DOHH2 (cell line): Measurements from ENCODE around the gene NT5DC3.

ENCODE experiments used
- H3F3A ChIP-seq: fragments of 200-600 bp; sonication (generic), shearing (Covaris generic); 2 replicates; pipeline ENCODE4 v1.6.0; 2016; ENCODE audit warnings: antibody characterized with exemption, mild to moderate bottlenecking; ENCODE audit not compliant: control insufficient read depth, insufficient read depth
- H3K27ac ChIP-seq: fragments of 200-600 bp; sonication (generic); 2 replicates; pipeline ENCODE4 v1.5.1; 2014; ENCODE audit warnings: low read depth, mild to moderate bottlenecking, low read length, moderate library complexity
- H3K27me3 ChIP-seq: fragments of 200-600 bp; sonication (generic); 2 replicates; pipeline ENCODE4 v1.6.1; 2014; ENCODE audit warnings: mild to moderate bottlenecking, low read length, mixed read lengths; ENCODE audit not compliant: control insufficient read depth
- H3K36me3 ChIP-seq: fragments of 200-600 bp; sonication (generic); 2 replicates; pipeline ENCODE4 v1.6.1; 2014; ENCODE audit warnings: mild to moderate bottlenecking, low read length, moderate library complexity, mixed read lengths; ENCODE audit not compliant: control insufficient read depth
- H3K4me1 ChIP-seq: fragments of 200-600 bp; sonication (generic); 2 replicates; pipeline ENCODE4 v1.6.1; 2014; ENCODE audit warnings: mild to moderate bottlenecking, low read length, mixed read lengths; ENCODE audit not compliant: control insufficient read depth
- H3K4me2 ChIP-seq: fragments of 200-600 bp; sonication (generic); 2 replicates; pipeline ENCODE4 v1.6.0; 2014; ENCODE audit warnings: mild to moderate bottlenecking, low read length, moderate library complexity
- H3K4me3 ChIP-seq: fragments of 200-600 bp; sonication (generic); 2 replicates; pipeline ENCODE4 v1.5.1; 2014; ENCODE audit warnings: mild to moderate bottlenecking, low read length, mixed read lengths
- H3K79me2 ChIP-seq: fragments of 200-600 bp; sonication (generic); 2 replicates; pipeline ENCODE4 v1.6.1; 2014; ENCODE audit warnings: mild to moderate bottlenecking, low read length, mixed read lengths; ENCODE audit not compliant: control insufficient read depth
- H3K9me2 ChIP-seq: fragments of 200-600 bp; sonication (generic); replicated peaks from 2 replicates; pipeline ENCODE4 v1.6.1; 2014; ENCODE audit warnings: mild to moderate bottlenecking, low read length, mixed read lengths; ENCODE audit not compliant: control insufficient read depth
- H3K9me3 ChIP-seq: fragments of 200-600 bp; sonication (generic); 2 replicates; pipeline ENCODE4 v1.6.1; 2014; ENCODE audit warnings: antibody characterized with exemption, low read length, mixed read lengths; ENCODE audit not compliant: control insufficient read depth, insufficient read depth
- H4K20me1 ChIP-seq: fragments of 200-600 bp; sonication (generic); 2 replicates; pipeline ENCODE4 v1.6.0; 2014; ENCODE audit warnings: low read depth, mild to moderate bottlenecking, antibody characterized with exemption, low read length, moderate library complexity; ENCODE audit not compliant: control insufficient read depth, insufficient read depth
- CTCF ChIP-seq: fragments of 200-600 bp; sonication (generic); IDR thresholded peaks from one replicate; pipeline ENCODE4 v1.5.1; 2014; ENCODE audit warnings: antibody characterized with exemption, mild to moderate bottlenecking, low read depth, low read length; ENCODE audit not compliant: poor library complexity, severe bottlenecking
- EZH2phosphoT487 ChIP-seq: fragments of 200-600 bp; sonication (generic); IDR thresholded peaks from 2 replicates; pipeline ENCODE4 v1.6.1; 2017; ENCODE audit warnings: borderline replicate concordance, mild to moderate bottlenecking, antibody characterized with exemption, low read length, moderate library complexity, mixed read lengths

The NT5DC3 gene

GRCh38 chr12:103798586-103798985 lies 42.4 kb downstream of the NT5DC3 start:
- H3K79me2 ChIP-seq: no peaks in the 10 kb centered on the region
- H3K4me2 ChIP-seq: no peak overlapping the region
- no peak overlapping the region for H3K27ac ChIP-seq
- H3K36me3 ChIP-seq: no peaks in the 10 kb centered on the region
- no peak overlapping the region for H3K4me3 ChIP-seq
- no peaks in the 10 kb centered on the region for H3K27me3 ChIP-seq
- H4K20me1 ChIP-seq: no peaks in the 10 kb centered on the region
- no peaks in the 10 kb centered on the region for H3F3A ChIP-seq
- no peaks in the 10 kb centered on the region for H3K4me1 ChIP-seq
- H3K9me3 ChIP-seq: no peaks in the 10 kb centered on the region
- H3K9me2 ChIP-seq: no peaks in the 10 kb centered on the region
- TF ChIP-seq CTCF (no peak), EZH2phosphoT487 (no peak)

- no peaks in the 10 kb centered on the region for H3K9me3 ChIP-seq
Observed at GRCh38 chr12:103794309-103795213, 46.5 kb downstream of the NT5DC3 start.

GRCh38 chr12:103793512-103794045 lies 47.5 kb downstream of the NT5DC3 start:
- Histone ChIP-seq H3K4me2 (no peak overlapping the region), H4K20me1 (no peaks in the 10 kb centered on the region), H3K79me2 (no peaks in the 10 kb centered on the region), H3K27ac (no peak overlapping the region), H3K27me3 (no peaks in the 10 kb centered on the region), H3K4me1 (no peaks in the 10 kb centered on the region), H3F3A (no peaks in the 10 kb centered on the region), H3K9me2 (no peaks in the 10 kb centered on the region), H3K36me3 (no peaks in the 10 kb centered on the region), H3K4me3 (no peak overlapping the region), H3K9me3 (no peaks in the 10 kb centered on the region)
- TF ChIP-seq EZH2phosphoT487 (no peak), CTCF (no peak)

More at GRCh38 chr12:103794309-103795213, 46.5 kb downstream of the NT5DC3 start:
- Histone ChIP-seq H3K4me1 (no peaks in the 10 kb centered on the region), H4K20me1 (no peaks in the 10 kb centered on the region), H3K36me3 (no peaks in the 10 kb centered on the region), H3K4me3 (no peak overlapping the region), H3K9me2 (no peaks in the 10 kb centered on the region), H3K79me2 (no peaks in the 10 kb centered on the region), H3K27ac (no peak overlapping the region), H3K4me2 (no peak overlapping the region), H3F3A (no peaks in the 10 kb centered on the region), H3K27me3 (no peaks in the 10 kb centered on the region)
- no peak for TF ChIP-seq EZH2phosphoT487
- no peak for TF ChIP-seq CTCF
